ENCODE measurements around the gene SLC25A21.
A peak's percentile ranks its signal among the peaks of the same experiment; 100 is the strongest.

SLC25A21 gene

DNA sequence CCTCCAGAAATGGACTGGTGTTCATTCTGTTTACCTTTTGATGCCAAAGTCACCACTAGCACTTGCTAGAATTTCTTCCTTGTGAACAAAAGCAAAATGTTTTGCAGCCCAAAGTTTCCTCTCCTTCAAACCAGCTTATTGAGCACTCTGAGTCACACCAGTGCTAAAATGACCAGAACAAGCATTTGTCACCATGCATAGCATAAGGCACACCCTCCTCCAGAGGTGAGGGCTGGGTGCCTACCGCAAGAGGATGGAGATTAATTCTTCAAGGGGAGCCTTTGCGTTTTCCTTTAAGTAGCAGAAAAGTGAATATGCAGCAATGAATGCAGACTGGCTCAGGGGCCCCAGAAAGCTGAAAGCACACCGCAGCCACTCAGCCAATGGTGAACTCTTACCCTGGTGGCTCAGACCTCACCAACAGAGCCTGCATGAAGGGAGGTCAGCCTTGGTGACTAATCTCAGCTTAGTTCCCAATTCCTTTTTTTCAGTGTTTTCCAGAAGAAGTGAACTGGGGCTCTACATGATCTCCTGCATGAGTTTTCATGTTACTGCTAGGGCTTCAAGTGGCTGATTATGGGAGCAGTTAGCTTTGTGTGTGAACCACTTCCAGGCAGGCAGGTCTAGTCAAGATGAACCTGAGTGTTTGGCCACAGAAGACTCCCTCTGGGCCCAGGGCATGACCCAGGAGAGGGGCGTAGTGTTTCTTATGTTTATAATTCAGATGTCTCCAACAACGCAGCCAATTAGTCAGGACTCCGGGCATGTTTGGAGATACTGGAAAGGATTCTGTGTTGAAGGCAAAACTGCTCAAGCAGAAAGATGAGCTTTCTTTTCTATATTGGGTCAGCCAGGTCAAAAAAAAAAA lies 414.4 kb downstream of the SLC25A21 start:
- DNase-seq (ENCODE audit: low spot score), result no peak

DNA sequence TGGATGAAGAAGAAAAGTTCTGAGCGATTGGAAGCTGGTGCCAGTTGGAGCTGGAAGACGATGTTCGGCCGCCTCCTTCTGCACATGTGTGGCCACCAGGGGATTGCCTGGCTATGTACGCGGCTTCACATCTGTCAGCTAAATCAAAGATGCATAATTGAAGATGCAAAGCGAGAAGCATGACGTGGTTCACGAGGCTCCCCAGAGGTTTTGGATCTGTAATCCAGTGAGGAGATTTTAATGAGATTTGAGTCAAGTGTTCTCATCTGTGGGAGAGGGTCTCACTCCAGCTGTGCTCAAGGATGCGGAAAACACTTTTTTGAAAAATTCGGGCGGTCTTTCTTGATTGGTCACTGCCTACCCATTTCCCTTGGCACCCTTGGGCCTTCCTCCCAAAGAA lies 416.2 kb downstream of the SLC25A21 start:
- no peak for DNase-seq (ENCODE audit: low spot score)

- no peak for DNase-seq (ENCODE audit: low spot score)
Measured at GRCh38 chr14:36755756-36756155, 416.6 kb downstream of the SLC25A21 start.

DNA sequence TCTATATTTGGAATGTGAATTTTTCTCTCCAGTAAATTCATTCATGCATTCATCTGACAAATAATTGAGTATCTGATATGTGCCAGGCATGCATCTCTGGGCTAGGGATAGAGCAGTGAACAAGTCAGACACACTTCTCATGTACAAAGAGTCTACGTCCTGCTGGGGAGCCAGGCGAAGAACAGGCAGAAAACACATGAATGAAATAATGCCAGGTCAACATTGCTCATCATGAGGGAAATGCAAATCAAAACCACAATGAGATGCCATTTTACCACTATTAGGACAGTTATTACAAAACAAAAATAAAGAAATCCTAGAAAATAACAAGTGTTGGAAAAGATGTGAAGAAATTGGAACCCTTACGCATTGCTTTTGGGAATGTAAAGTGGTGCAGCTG lies 420.5 kb downstream of the SLC25A21 start:
- no peak for DNase-seq (ENCODE audit: low spot score)

DNA sequence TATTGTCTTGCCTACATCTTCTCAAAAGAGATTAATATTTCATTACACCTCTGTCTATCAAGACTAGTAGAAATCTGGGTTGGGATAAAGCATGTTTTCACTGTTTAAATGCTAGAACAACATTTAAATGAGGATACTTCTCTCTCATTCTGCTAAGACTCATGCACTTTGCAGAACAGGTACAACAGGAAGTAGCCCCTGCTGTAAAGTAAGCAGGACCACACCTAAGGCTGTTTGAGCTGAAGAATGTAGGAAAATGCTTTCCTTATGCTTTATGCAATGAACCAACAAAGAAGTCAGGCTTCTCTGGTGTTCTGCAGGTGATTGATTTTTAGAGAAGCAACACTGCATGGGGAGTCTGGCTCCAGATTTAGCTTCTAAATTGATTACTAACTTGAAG lies 421.3 kb downstream of the SLC25A21 start:
- no peak for DNase-seq (ENCODE audit: low spot score)

DNA sequence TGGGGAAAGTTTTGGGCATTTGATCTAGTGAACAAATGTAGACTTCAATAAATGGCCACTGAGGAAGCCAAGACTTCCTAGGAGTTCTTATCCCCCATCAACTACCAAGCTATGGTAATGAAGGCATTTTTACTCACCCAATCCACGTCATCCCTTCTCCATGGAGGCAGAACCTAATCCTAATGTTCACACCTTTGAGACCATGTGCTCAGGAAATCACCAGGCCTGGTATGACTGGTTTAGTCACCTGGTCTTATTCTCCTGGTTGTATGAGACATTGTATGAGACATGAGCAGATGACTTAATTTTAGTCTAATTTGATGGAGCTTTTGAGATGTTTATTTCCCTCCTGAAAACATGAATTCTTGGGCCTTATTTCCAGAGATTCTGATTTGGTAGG lies 422.2 kb downstream of the SLC25A21 start:
- DNase-seq (ENCODE audit: low spot score), result no peak

DNA sequence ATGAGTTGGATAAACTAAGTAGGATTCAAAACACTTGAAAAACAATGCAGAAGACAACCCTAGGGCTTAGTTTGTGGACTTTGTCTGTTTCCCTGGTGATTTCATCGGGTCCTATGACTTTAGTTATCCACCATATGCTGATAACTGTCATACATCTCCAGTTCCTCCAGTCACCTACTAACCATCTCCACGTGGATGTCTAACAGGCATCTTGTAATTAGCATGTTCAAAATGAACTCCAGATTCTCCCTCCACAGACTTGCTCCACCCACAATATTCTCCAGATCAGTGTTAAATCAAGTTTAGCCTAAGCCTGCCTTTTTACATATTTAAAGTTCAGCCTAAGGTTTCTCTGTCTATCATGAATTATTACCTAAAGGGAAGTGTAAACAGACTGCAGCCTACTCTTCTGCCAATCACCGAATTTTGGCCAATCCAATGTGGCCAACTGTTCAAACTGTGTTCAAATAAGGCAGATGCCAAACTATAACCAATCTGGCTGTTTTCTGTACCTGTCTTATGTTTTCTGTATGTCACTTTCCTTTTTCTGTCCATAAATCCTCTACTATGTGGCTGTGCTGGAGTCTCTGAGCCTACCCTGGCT lies 423.7 kb downstream of the SLC25A21 start:
- DNase-seq (ENCODE audit: low spot score), result no peak

DNA sequence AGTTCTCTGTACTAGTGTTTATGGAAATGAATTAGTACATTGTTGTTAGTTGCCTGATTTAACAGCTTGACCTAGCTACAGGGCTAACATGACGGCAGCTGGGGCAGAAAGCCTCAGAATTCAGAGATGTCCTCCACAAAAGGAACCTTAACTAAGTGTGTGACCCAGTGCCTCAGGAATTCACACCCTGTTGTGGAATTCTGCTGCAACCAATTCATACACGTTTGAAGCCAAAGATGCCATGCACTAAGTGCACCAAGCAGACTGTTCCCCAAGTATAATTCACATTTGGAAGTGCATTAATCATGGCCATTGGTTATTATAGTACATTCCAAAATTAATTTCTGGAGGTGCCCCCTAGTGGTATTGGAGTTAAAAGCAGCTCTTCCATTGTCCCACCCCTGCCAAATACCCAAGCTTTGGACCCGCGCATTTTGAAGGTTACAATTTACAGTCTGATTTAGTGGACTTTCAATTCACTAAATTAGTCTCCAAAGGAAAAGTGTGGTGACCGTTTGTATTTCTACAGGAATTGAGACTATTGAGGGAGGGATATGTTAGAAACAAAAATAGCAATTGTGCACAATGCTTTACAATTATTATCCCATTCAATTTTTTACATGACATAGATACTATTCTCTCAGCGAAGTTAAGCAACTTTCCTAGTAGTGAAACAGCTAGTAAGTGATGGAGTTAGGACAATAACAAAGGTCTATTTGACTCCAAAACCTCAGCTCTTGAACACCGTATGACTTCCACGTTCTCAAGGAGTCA lies 424.8 kb downstream of the SLC25A21 start:
- DNase-seq (ENCODE audit: low spot score), result peak; percentile 27

DNA sequence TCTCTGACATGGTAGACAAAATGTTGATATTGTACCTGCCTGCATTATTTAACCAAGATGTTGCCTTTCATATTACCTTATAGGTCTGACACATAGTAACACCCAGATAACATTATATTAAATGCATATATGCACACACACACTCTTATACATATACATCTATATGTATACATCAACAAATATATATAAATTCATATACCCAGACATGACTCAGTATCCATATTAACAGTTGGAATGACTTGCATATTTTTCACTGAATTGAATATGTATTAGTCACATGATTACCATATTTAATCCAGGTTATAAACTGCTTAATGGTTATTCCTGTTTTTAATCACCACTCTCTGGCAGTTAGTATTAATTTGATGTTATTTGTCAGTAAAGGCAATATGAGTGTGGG lies 425.5 kb downstream of the SLC25A21 start:
- DNase-seq (ENCODE audit: low spot score), result no peak

DNA sequence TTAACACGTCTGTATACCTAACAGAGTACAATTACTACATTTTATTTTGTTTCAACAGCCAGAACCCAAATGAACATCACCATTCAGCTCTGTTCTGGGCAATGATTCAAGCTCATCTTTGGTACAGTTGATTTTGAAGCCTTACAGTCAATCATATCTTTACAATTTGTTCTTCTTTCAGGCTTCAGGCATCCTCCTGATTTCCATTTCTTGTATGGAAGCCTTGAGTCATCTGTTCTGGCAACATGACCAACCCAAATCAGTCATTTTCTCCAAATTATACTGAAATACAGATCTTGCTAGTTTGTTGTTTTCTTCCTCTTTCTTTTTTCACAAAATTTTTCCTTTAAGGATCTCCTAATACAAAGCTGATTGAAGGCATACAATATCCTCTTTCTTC lies 430.5 kb downstream of the SLC25A21 start:
- DNase-seq (ENCODE audit: low spot score), result no peak

GRCh38 chr14:36738269-36738668 lies 434.1 kb downstream of the SLC25A21 start:
- DNase-seq (ENCODE audit: low spot score), result no peak

GRCh38 chr14:36726128-36726527 lies 446.3 kb downstream of the SLC25A21 start:
- DNase-seq (ENCODE audit: low spot score), result no peak

DNA sequence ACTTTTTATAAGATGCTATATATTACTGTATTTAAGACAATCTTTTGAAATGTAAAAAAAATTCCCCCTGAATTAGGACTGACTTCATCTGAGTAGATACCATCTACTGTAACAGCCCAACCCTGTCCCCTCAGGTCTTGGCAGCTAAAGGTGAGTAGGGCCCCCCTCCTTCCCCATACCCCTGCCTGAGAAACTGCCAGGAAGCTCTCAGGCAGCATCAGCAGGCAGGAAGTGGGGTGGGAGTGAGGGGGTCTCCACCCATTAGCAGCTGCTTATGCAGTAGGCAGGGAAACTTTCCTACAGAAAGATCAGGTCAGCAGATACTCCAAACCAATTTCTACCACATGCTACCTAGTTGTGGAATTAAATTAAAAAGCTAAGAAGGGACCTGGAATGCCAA lies 448.2 kb downstream of the SLC25A21 start:
- DNase-seq (ENCODE audit: low spot score), result no peak

DNA sequence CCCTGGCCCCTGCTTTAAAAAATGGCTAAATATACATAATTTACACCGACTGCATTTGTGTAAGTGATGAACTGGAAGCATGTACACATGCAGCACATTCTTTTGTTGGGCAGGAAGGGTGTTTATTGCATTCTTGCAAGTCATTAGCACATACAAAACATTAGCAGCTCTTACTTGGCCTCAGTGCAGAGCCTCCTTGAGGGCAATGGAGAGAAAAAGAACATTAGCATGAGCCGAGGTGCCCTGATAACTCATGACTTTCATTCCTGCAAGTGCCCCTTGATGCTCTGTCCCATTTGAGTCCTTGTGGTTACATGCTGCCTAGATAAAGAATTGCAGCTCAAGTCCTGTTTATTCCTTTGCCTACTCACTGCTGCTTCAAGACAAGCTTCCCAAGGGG lies 448.9 kb downstream of the SLC25A21 start:
- DNase-seq (ENCODE audit: low spot score), result no peak

- DNase-seq (ENCODE audit: low spot score), result no peak
Measured at GRCh38 chr14:36721877-36722276, 450.5 kb downstream of the SLC25A21 start.

DNA sequence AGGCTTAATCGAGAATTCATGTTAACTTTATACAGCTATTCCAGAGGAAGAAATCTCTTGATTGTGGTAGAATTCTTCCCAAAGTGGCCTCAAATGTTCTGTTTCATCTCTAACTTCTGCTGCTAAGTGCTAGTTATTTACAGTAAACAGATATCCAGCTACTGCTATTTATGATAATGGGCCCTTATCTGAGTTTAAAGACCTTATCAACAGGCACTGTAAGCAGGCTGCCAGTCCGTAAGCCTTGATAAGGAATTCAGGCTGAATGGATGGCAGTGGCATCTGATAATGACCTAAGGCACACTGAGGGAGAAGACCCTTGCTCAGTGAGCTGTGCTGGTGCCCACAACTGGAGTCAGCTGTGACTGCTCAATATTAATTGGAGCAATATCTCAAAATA lies 451.7 kb downstream of the SLC25A21 start:
- no peak for DNase-seq (ENCODE audit: low spot score)

DNA sequence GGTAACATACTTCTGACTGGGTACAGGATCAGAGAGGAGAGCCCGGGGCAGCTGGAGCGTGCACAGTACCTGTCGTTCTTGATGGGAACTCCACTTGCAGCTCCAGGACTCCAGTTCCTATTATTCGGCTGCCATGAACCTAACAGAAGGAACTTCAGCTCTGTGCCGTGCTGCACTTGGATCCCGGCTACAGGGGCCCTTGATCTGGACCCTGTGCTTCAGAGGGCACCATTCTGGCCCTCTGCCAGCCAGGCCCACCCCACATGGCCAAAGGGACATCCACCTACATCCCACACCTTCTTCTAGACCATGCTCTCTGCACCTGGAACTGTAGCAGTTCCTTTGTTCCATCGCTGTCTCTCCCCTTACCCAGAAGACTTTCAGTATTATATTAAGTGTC lies 452.6 kb downstream of the SLC25A21 start:
- DNase-seq (ENCODE audit: low spot score), result no peak

- DNase-seq (ENCODE audit: low spot score), result no peak
Measured at GRCh38 chr14:36718216-36718615, 454.2 kb downstream of the SLC25A21 start.

GRCh38 chr14:36717363-36717762 lies 455.0 kb downstream of the SLC25A21 start:
- no peak for DNase-seq (ENCODE audit: low spot score)

DNA sequence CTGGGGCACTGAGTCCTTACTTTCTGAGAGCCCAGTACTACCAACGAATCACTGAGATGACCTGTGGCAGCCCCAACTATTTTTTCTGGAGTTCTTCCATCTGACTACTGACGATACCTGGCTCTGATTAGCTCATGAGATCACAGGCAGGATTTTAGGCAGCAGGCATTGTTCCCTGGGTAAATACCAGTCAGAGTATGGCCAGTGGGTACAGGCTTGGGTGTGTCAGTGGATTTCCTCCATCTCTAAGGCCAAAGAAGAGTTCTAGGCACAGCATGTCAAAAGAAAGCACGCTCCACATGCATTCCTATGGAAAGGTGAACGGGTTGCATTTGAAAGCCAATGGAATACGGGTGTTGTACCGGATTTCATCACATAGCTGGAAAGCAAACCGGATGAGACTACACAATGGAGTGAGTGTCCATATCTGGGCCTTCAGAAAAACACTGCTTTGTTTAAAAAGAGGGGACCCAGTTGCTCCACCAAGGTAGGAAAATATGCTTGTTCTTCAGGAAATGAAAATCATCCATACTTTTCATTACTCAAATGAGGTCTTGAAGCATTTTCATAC lies 455.7 kb downstream of the SLC25A21 start:
- no peak for DNase-seq (ENCODE audit: low spot score)

DNA sequence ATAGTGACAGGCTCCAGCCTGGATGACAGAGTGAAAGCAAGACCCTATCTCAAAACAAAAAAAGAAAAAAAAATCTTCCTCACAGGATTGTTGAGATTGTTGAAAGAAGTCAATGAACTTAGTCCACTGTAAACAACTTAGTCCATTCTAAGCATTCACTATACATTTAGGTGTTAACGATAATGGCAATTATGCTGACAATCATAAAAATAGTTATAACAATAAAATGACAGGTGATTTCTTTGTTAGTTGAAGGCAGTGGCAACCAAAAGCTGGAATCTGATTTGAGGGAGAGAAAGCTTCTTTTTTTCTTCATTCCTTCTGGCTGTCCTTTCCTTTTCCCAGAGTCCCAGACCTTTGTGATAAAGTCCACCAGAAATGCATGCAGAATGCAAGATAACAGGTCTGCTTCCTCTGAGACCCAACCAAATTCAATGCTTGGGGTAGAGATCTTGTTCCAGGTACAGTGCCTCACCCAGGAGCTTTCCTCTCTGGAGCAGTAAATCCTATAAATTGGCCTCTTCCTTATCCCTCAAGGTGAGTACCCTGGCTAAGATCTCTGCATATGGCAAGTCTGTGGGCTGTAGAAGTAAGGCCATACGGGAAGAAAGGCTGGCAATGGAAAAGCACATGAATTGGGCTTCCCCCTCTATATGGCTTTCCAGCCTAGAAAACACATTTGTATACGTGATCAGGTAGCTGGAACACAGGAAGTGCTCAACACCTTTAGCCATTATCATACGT lies 458.3 kb downstream of the SLC25A21 start:
- no peak for DNase-seq (ENCODE audit: low spot score)

GRCh38 chr14:36707570-36707969 lies 464.8 kb downstream of the SLC25A21 start:
- no peak for DNase-seq (ENCODE audit: low spot score)
